Ascending aorta (tissue), 2 donors: ENCODE measurements around the gene CAMSAP3. TPM values are rescaled to one million over a fixed set of nuclear protein-coding genes. Genes with fewer than 3 reads are reported as not detected.
"Not testable (repeated sequence)": the region's sequence is repeated elsewhere in the genome, so short reads cannot be mapped to it uniquely, and the experiment has no call there.

Experiments
- DNase-seq, 2 donors: peaks; one replicate each; pipeline ENCODE4 v3.0.0-alpha.2; 2019; ENCODE audit warnings: low spot score in 2 of 2
- H3K27ac ChIP-seq, 2 donors: fragments of 200-600 bp; sonication (generic); one replicate each; pipeline ENCODE4 v1.5.1; 2016 to 2017; ENCODE audit warnings: mild to moderate bottlenecking in 1 of 2
- H3K27me3 ChIP-seq: fragments of 200-600 bp; sonication (generic); one replicate; pipeline ENCODE4 v1.5.1; 2017
- H3K36me3 ChIP-seq, 2 donors: fragments of 200-600 bp; sonication (generic); one replicate each; pipeline ENCODE4 v1.5.1; 2016
- H3K4me1 ChIP-seq, 2 donors: fragments of 200-600 bp; sonication (generic); one replicate each; pipeline ENCODE4 v1.5.1; 2016 to 2017; ENCODE audit warnings: mild to moderate bottlenecking in 1 of 2
- H3K4me3 ChIP-seq, 2 donors: fragments of 200-600 bp; sonication (generic); one replicate each; pipeline ENCODE4 v1.5.1; 2016 to 2017; ENCODE audit warnings: mild to moderate bottlenecking in 1 of 2
- H3K9me3 ChIP-seq, 2 donors: fragments of 200-600 bp; sonication (generic); one replicate each; pipeline ENCODE4 v1.5.1; 2016
- intact Hi-C: fragments of 100-400 bp; cut with DNase I; formaldehyde crosslinking; loops from one replicate; pipeline ENCODE4 v1.15.1; 2023
- total RNA-seq: library from RNA; depleted of rRNA; stranded (reverse); fragments of >200 nt; gene quantifications from one replicate; pipeline ENCODE4 v1.1.0, GENCODE V29; 2016
- TF ChIP-seq, protein P1 (sequence below), 3 experiments: fragments of 200-600 bp in 2 of 3; fragments of 450-650 bp in 1 of 3; sonication (generic) in 2 of 3; IDR thresholded peaks; one replicate each; pipeline ENCODE4 v1.5.1; 2016 to 2019; ENCODE audit warnings: antibody characterized with exemption in 3 of 3, mild to moderate bottlenecking in 1 of 3, moderate library complexity in 1 of 3

Gene CAMSAP3
- total RNA-seq, 1 donor from 2014 or later, result not detected

DNA sequence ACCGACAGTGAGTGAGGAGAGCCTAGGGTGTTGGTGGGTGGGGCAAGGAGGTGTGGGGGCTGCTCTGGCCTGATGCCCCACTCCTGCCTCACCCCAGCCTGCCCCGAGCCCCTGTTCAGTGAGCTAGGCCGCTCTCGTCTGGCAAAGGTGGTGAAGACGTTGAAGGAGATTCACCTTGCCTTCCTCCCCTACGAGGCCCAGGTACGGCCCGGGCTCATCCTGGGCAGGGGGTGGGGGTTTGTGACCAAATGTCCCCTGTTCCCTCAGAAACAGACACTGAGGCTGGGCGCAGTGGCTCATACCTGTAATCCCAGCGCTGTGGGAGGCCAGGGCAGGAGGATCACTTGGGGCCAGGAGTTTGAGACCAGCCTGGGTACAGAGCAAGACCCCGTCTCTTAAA is 45.1 kb downstream of the CAMSAP3 start:
- Histone ChIP-seq H3K4me1 (no peaks in the 10 kb centered on the region), H3K27me3 (no peaks in the 10 kb centered on the region), H3K36me3 (no peaks in the 10 kb centered on the region), H3K9me3 (no peaks in the 10 kb centered on the region), H3K27ac (no peak overlapping the region), H3K4me3 (no peak overlapping the region)
- DNase-seq, result no peak
- TF ChIP-seq, protein P1, sequence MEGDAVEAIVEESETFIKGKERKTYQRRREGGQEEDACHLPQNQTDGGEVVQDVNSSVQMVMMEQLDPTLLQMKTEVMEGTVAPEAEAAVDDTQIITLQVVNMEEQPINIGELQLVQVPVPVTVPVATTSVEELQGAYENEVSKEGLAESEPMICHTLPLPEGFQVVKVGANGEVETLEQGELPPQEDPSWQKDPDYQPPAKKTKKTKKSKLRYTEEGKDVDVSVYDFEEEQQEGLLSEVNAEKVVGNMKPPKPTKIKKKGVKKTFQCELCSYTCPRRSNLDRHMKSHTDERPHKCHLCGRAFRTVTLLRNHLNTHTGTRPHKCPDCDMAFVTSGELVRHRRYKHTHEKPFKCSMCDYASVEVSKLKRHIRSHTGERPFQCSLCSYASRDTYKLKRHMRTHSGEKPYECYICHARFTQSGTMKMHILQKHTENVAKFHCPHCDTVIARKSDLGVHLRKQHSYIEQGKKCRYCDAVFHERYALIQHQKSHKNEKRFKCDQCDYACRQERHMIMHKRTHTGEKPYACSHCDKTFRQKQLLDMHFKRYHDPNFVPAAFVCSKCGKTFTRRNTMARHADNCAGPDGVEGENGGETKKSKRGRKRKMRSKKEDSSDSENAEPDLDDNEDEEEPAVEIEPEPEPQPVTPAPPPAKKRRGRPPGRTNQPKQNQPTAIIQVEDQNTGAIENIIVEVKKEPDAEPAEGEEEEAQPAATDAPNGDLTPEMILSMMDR (IDR thresholded peaks at IDR 0.05), result no peak
- intact Hi-C loops, result no loop called here

DNA sequence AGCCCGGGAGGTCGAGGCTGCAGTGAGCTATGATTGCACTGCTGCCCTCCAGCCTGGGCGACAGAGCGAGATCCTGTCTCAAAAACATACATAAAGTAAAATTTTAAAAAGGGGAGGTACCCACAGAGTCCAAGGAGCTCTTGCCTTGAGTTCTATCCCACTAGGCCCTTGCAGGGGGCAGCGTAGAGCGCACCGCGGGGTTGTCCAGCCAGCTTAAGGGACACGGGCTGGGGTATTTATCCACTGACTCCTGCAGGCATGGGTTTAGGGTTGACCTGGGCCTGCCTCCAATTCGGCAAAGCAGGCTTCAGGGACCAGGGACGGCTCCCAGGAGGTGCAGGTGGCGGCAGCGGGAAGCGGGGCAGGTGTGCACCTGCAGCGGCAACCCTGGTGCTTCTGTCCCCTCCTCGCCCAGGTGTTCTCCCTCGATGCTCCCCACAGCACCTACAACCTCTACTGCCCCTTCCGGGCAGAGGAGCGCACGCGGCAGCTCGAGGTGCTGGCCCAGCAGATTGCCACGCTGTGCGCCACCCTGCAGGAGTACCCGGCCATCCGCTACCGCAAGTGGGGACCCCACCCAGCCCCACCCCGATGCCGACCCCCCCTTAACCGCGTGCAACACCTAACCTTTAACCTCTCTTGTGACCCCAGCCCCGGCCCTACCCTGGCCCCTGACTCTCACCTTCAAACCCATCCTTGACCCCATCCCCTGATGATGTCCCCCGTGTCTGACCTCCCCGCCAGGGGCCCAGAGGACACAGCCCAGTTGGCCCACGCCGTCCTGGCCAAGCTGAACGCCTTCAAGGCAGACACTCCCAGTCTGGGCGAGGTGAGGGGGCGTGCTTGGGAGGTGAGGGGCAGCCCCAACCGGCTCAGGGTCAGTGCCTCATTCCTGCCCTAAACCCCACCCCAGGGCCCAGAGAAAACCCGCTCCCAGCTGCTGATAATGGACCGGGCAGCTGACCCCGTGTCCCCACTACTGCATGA is 45.9 kb downstream of the CAMSAP3 start:
- intact Hi-C loops, result no loop called here
- TF ChIP-seq, protein P1 (IDR thresholded peaks at IDR 0.05), result no peak
- Histone ChIP-seq H3K4me3 (no peak overlapping the region), H3K36me3 (no peaks in the 10 kb centered on the region), H3K9me3 (no peaks in the 10 kb centered on the region), H3K4me1 (no peaks in the 10 kb centered on the region), H3K27ac (no peak overlapping the region), H3K27me3 (no peaks in the 10 kb centered on the region)
- no peak for DNase-seq

DNA sequence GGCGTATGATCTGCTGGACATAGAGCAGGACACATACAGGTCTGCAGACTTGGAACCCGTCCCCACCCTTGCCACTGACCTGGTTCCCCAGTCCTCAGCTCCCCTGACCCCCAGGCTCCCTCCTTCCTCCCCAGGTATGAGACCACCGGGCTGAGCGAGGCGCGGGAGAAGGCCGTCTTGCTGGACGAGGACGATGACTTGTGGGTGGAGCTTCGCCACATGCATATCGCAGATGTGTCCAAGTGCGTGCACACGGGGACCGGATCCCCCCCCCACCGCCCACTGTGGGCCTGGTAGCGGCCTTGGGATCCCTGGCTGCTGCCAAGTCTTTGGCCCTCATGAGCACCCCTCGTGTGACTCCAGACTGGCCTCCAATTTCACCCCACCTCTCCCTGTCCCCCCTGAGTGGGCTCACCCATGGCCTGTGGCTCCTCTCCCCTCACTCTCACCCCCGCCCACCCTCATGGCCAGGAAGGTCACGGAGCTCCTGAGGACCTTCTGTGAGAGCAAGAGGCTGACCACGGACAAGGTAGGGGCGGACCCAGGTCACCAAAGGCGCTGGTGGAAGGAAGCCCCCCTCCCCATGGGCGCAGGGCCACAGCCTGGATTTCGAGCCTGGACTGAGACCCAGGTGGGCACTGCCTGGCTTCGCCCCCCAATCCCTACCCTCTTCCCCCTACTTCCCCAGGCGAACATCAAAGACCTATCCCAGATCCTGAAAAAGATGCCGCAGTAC is 46.8 kb downstream of the CAMSAP3 start:
- no peak for DNase-seq
- Histone ChIP-seq H3K9me3 (no peaks in the 10 kb centered on the region), H3K4me1 (no peaks in the 10 kb centered on the region), H3K27me3 (no peaks in the 10 kb centered on the region), H3K4me3 (no peak overlapping the region), H3K27ac (no peak overlapping the region), H3K36me3 (no peaks in the 10 kb centered on the region)
- intact Hi-C loops, result no loop called here
- TF ChIP-seq, protein P1 (IDR thresholded peaks at IDR 0.05), result no peak

GRCh38 chr19:7643031-7643415 is 47.4 kb downstream of the CAMSAP3 start:
- intact Hi-C loops, result no loop called here

GRCh38 chr19:7643629-7644549 is 48.2 kb downstream of the CAMSAP3 start:
- H3K27me3 ChIP-seq, H3K9me3 ChIP-seq, H3K36me3 ChIP-seq, H3K4me1 ChIP-seq, intact Hi-C loops, H3K4me3 ChIP-seq, DNase-seq, H3K27ac ChIP-seq: not testable (repeated sequence)

More at GRCh38 chr19:7643031-7643415, 47.4 kb downstream of the CAMSAP3 start:
- H3K27me3 ChIP-seq, result no peaks in the 10 kb centered on the region
- no peaks in the 10 kb centered on the region for H3K9me3 ChIP-seq
- H3K4me1 ChIP-seq, result no peaks in the 10 kb centered on the region
- TF ChIP-seq, protein P1 (IDR thresholded peaks at IDR 0.05), result no peak
- no peaks in the 10 kb centered on the region for H3K36me3 ChIP-seq
- no peak overlapping the region for H3K4me3 ChIP-seq
- H3K27ac ChIP-seq, result no peak overlapping the region
- no peak for DNase-seq
